Mucosa of descending colon (tissue), 3 donors: ENCODE measurements around the gene HBS1L. TPM values are rescaled to one million over a fixed set of nuclear protein-coding genes. Genes with fewer than 3 reads are reported as not detected.

ENCODE experiments used
- ATAC-seq: fragments of 200-7000 bp; cut with Tn5 transposase; one replicate; pipeline ENCODE4 v1.9.1; 2020; ENCODE audit warnings: mild to moderate bottlenecking, moderate library complexity
- DNase-seq, 3 donors: peaks; one replicate each; pipeline ENCODE4 v3.0.0-alpha.2; 2020
- H3K36me3 ChIP-seq: fragments of 200-600 bp; one replicate; pipeline ENCODE4 v1.8.0; 2021; ENCODE audit warnings: low read depth, mild to moderate bottlenecking
- H3K4me1 ChIP-seq: fragments of 200-600 bp; one replicate; pipeline ENCODE4 v1.8.0; 2021; ENCODE audit warnings: low read depth, mild to moderate bottlenecking
- H3K4me3 ChIP-seq: fragments of 200-600 bp; one replicate; pipeline ENCODE4 v1.8.0; 2021; ENCODE audit warnings: mild to moderate bottlenecking
- H3K9me3 ChIP-seq: fragments of 200-600 bp; one replicate; pipeline ENCODE4 v1.8.0; 2021; ENCODE audit warnings: mild to moderate bottlenecking
- intact Hi-C, 2 donors: fragments of 100-400 bp; cut with DNase I in 1 of 2; cut with micrococcal nuclease in 1 of 2; formaldehyde crosslinking; loops; one replicate each; pipeline versions ENCODE4 v1.11.0 to v1.11.1; 2022; cut with DNase I, micrococcal nuclease
- total RNA-seq, 3 donors: library from RNA; stranded (reverse); fragmentation: NEBNext Ultra II Directional in 2 of 3; extraction: Animal tissue kit (Norgen Biotek cat#: 25700) in 2 of 3; gene quantifications; one replicate each; pipeline versions ENCODE4 v1.2.1 to v1.2.4, GENCODE V29; 2021 to 2023
- TF ChIP-seq, protein P1 (sequence below): fragments of 200-600 bp; IDR thresholded peaks from one replicate; pipeline ENCODE4 v1.8.0; 2022; ENCODE audit warnings: antibody characterized with exemption, mild to moderate bottlenecking
- donor health status: DM: no; HTN: no; CAD: no; lungs with moderate emphysema.
- donor health status: DM: no; HTN: no; CAD: no.
- donor health status: DM: no; HTN: yes; CAD: no.

Gene HBS1L
- total RNA-seq, 3 donors from 2014 or later = 43.0 to 68.6 (median 51.3) TPM

- Histone ChIP-seq H3K4me1 (no peaks in the 10 kb centered on the region), H3K9me3 (no peaks in the 10 kb centered on the region), H3K4me3 (no peak overlapping the region), H3K36me3 (no peaks in the 10 kb centered on the region)
- ATAC-seq (no peak), DNase-seq (no peak)
- intact Hi-C loops = loop anchor here in 1 of 2 donors (10.0 kb wide), 1 partner anchor 769 kb away; no protein-coding TSS in a partner anchor
- TF ChIP-seq, protein P1, sequence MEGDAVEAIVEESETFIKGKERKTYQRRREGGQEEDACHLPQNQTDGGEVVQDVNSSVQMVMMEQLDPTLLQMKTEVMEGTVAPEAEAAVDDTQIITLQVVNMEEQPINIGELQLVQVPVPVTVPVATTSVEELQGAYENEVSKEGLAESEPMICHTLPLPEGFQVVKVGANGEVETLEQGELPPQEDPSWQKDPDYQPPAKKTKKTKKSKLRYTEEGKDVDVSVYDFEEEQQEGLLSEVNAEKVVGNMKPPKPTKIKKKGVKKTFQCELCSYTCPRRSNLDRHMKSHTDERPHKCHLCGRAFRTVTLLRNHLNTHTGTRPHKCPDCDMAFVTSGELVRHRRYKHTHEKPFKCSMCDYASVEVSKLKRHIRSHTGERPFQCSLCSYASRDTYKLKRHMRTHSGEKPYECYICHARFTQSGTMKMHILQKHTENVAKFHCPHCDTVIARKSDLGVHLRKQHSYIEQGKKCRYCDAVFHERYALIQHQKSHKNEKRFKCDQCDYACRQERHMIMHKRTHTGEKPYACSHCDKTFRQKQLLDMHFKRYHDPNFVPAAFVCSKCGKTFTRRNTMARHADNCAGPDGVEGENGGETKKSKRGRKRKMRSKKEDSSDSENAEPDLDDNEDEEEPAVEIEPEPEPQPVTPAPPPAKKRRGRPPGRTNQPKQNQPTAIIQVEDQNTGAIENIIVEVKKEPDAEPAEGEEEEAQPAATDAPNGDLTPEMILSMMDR = no peak
Observed at GRCh38 chr6:134943522-134944111, 111.0 kb downstream of the HBS1L start.

DNA sequence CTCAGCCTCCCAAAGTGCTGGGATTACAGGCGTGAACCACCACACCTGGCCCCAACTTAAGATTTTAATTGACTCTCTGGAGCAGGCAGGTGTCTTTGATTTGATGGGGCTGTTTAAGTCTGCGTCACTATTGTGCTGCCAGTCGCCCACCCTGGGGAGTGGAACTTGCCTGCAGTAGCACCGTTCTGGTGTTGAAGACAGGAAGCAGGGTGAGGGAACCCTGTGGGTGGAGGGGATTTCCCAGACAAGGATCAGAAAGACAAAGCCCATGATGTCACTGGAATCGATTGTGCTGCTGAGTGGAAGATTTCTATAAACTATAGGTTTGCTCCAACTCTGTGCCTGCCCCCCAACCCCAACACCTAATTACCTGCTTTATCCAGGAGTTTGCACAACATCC is 115.7 kb downstream of the HBS1L start:
- Histone ChIP-seq H3K4me3 (no peak overlapping the region), H3K4me1 (no peaks in the 10 kb centered on the region), H3K9me3 (no peaks in the 10 kb centered on the region), H3K36me3 (no peaks in the 10 kb centered on the region)
- intact Hi-C loops = no loop called here
- TF ChIP-seq, protein P1 = no peak
- ATAC-seq = no peak
- no peak for DNase-seq

- no peaks in the 10 kb centered on the region for H3K4me1 ChIP-seq
Observed at GRCh38 chr6:134937426-134937825, 117.2 kb downstream of the HBS1L start.

GRCh38 chr6:134936931-134937330 is 117.7 kb downstream of the HBS1L start:
- H3K4me1 ChIP-seq = no peaks in the 10 kb centered on the region
- TF ChIP-seq, protein P1 = no peak
- no peaks in the 10 kb centered on the region for H3K9me3 ChIP-seq
- H3K4me3 ChIP-seq = no peak overlapping the region
- no peaks in the 10 kb centered on the region for H3K36me3 ChIP-seq
- no peak for DNase-seq
- intact Hi-C loops = no loop called here
- no peak for ATAC-seq

More at GRCh38 chr6:134937426-134937825, 117.2 kb downstream of the HBS1L start:
- TF ChIP-seq, protein P1 = no peak
- Histone ChIP-seq H3K36me3 (no peaks in the 10 kb centered on the region), H3K4me3 (no peak overlapping the region), H3K9me3 (no peaks in the 10 kb centered on the region)
- no peak for ATAC-seq
- no peak for DNase-seq
- intact Hi-C loops = no loop called here

DNA sequence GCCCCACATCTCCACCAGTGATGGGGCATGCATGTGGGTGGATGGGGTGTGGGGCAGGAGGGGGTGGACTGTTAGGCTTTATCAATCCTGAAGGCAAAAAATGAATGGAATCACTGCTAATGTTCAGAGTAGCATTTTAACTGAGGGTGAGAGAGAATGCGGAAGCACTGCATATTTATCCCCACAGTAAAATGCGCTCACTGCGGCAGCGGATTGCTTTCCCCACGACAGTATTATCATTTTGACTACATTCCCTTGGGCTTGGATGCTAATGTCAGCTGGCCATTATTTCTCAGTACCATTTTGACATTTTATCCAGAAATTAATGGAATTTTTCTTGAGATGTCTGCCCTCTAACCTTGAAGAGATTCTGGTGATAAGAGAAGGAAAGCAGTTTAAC is 118.1 kb downstream of the HBS1L start:
- ATAC-seq (no peak), DNase-seq (no peak)
- H3K4me1 ChIP-seq = no peaks in the 10 kb centered on the region
- TF ChIP-seq, protein P1 = no peak
- no peak overlapping the region for H3K4me3 ChIP-seq
- no peaks in the 10 kb centered on the region for H3K9me3 ChIP-seq
- intact Hi-C loops = no loop called here
- H3K36me3 ChIP-seq = no peaks in the 10 kb centered on the region
